LNCAP (cell line): ENCODE data around the gene PPP2R5C.

Experiments
- TF ChIP-seq, protein P1 (sequence below): fragments of 450-650 bp; IDR thresholded peaks from 2 replicates; pipeline ENCODE4 v1.5.1; 2017; ENCODE audit warnings: mild to moderate bottlenecking

Gene PPP2R5C

DNA sequence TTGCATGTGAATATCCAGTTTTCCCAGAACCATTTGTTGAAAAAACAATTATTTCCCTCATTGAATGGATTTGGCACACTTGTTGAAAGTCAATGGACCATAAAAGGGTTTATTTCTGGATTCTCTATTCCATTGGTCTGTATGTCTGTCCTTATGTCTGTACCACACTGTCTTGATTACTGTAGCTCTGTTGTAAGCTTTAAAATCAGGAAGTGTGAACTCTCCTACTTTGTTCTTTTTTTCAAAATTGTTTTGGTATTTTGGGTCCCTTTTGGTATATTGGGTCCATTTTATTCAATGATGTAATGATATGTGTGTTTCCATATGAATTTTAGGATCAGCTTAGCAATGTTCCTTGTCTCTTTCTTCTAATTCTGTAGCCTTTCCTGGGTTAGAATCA, 64.8 kb downstream of the PPP2R5C start:
- TF ChIP-seq, protein P1, sequence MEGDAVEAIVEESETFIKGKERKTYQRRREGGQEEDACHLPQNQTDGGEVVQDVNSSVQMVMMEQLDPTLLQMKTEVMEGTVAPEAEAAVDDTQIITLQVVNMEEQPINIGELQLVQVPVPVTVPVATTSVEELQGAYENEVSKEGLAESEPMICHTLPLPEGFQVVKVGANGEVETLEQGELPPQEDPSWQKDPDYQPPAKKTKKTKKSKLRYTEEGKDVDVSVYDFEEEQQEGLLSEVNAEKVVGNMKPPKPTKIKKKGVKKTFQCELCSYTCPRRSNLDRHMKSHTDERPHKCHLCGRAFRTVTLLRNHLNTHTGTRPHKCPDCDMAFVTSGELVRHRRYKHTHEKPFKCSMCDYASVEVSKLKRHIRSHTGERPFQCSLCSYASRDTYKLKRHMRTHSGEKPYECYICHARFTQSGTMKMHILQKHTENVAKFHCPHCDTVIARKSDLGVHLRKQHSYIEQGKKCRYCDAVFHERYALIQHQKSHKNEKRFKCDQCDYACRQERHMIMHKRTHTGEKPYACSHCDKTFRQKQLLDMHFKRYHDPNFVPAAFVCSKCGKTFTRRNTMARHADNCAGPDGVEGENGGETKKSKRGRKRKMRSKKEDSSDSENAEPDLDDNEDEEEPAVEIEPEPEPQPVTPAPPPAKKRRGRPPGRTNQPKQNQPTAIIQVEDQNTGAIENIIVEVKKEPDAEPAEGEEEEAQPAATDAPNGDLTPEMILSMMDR = no peak

DNA sequence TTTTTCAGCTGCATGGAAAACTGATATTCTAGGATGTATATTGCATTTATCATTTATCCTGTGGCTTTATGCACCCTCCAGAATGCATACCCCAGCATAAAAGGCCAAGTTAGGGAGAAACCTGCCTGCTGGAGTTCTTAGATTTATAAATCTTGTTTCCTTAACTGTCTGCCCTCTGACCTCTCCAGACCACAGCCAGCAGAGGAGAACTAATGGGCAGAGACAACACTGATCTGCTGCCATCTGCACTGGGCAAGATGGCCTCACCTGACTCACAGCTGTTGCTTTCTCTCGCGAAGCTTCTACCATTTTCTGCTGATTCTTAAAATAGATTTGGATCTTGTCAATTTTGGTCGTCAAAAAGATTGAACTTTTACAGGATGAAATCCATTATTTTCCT, 65.8 kb downstream of the PPP2R5C start:
- TF ChIP-seq, protein P1 = no peak

DNA sequence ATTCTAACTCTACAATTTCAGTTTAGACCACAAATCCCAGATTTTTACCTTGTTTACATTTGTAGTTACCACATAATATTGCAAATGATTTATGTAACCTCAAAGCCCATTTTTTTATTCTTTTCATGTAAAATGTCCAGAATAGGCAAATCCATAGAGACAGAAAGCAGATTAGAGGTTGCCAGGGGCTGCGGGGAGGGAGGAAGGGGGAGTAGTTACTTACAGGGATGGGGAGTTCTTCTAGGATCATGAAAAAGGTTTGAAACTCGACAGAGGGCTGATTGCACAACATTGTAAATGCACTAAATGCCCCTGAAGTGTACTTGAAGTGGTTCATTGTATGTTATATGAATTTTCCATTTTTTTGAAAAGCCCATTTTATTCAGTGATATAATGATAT, 66.5 kb downstream of the PPP2R5C start:
- TF ChIP-seq, protein P1 = no peak

DNA sequence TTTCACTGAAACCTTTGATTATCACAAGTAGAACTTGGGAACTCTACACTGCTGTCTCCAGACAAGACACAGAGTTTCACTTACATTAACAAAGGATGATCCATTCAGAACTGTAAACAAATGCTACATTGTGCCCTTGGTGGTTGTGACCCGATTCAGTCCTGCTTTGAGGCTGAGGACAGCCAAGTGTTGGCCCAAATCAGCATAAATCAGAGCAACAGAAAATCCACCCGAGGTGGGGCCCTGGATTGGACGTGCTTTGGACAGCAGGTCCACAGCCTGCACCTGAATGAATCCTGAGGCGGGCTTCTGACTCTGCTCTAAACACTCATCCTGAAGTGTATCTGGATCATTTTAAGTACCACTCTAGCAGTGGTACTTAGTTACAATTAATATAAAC, 68.8 kb downstream of the PPP2R5C start:
- TF ChIP-seq, protein P1 = no peak

DNA sequence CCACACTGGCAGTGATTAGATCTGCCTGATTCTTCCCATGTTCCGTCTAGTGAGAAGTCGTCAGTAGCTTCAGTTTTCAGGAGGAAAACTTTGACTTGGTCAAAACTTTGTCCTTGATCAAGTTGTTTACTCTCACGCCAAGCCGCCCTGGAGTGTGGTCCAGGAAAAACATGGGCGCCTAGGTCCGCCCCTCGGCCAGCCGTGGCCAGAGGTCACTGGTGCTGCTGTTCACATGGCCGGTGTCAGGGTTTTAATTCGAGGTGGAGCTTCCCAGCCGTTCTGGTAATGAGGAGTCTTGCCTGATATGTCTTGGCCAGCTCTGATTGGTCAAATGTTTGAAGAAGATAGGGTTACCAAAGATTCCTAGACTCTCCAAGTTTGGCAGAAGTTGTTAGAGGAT, 71.5 kb downstream of the PPP2R5C start:
- TF ChIP-seq, protein P1 = no peak

DNA sequence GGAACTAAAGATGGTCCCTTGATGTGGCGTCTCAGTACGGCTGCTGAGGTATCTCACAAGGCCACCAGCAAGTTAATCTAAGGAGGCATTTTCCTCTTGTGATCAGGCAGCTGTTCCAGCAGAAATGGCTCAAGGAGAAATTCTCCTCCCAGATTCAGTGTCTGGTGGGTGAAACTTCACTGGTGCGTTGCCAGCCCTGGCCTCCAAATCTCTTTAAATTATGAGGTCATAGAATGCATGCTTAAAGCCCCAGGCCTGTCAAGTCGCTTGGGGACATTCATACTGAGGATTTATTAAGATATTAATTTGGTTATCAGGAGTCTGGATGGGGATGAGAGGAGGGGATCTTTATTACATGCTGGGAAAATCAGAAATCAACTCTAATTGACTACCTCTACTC, 72.9 kb downstream of the PPP2R5C start:
- TF ChIP-seq, protein P1 = no peak

DNA sequence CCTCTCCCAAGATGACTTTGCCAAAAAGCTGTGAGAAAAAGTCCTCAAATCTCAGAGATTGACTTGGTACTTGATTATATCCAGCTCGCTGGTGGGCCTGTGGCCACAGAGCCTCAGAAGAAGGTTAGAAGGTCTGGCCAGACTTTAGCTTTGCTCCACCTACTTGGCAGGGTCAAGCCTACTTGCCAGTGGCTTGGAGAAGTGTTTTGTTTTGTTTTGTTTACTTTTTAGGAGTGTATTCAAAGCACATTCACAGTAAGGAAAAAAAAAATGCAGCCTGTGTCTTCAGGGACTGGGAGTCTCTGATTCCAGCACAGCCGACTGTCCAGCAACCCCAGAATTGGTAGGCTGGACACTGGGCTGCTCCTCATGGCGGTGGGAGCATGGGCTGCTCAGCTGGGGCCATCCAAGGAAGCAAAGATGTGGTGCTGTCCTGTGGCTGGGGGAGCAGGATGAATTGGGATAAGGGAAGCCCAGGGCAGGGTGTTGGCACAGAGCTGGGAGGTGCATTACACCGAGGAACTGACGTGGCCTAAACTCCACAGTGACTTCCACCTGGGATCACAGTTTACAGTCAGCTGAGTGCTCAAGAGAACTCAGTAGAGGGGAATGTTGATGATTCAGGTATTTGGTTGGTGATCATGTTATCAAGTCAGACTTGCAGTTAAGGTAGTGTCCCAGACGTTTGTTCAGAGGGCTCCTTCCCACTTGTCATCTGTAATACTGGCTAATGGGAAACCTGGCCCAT, 73.5 kb downstream of the PPP2R5C start:
- TF ChIP-seq, protein P1 = no peak

DNA sequence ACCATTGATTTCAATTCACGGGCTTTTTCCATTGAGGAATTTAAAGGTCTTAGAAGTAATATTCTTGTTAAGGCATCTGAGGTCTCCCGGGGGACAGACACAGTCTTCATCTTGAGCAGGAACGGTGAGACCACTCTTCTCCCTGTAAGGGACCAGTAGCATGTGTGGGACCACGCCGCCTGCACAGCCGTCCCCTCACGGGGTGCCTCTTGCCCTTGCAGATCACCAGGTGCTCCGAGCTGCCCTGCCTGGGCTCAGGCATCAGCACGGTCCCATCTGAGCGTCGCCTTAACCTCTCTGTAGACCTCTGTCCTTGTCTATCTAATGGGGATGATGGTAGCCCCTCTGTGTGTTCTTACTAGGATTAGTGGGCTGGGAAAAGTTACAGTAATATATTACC, 74.1 kb downstream of the PPP2R5C start:
- TF ChIP-seq, protein P1 = no peak
